Measurements from ENCODE around the gene STARD9. TPM values are rescaled to one million over a fixed set of nuclear protein-coding genes. Genes with fewer than 3 reads are reported as not detected.
A peak's percentile ranks its signal among the peaks of the same experiment; 100 is the strongest.
"Not testable (repeated sequence)": the region's sequence is repeated elsewhere in the genome, so short reads cannot be mapped to it uniquely, and the experiment has no call there.

Gene STARD9
- total and polyA plus RNA-seq, 8 donors, result 1.4 to 45.7 (median 11.8) TPM

GRCh38 chr15:42593143-42593542, 17.7 kb downstream of the STARD9 start:
- H3K36me3 ChIP-seq, result peaks cover 0 to 9% (median 0%) of the 10 kb centered on the region in 4 donors
- no peaks in the 10 kb centered on the region for H3K27me3 ChIP-seq
- 58 to 74% (median 68%) methylated on average over 4 of the region's 4 CpGs for WGBS, 5 donors
- H3K9me3 ChIP-seq, result no peaks in the 10 kb centered on the region
- peak in 1 of 2 donors; percentile 62 for DNase-seq
- peaks cover 0 to 52% (median 28%) of the 10 kb centered on the region in 4 donors for H3K4me1 ChIP-seq
- peak overlapping the region; percentile 22 to 73 (median 66) for H3K27ac ChIP-seq
- TF ChIP-seq EP300 (IDR thresholded peaks at IDR 0.05) (no peak), CTCF (IDR thresholded peaks at IDR 0.05) (no peak), POLR2A (IDR thresholded peaks at IDR 0.05) (no peak), POLR2AphosphoS5 (IDR thresholded peaks at IDR 0.05) (peak in 1 of 3 donors; percentile 32)
- intact Hi-C loops (cut with DNase I; ENCODE audit: low total_unique reads), result no loop called here
- H3K4me3 ChIP-seq, result peak overlapping the region in 1 of 4 donors; percentile 8

- peaks cover 0 to 48% (median 28%) of the 10 kb centered on the region in 4 donors for H3K4me1 ChIP-seq
- H3K27me3 ChIP-seq, result no peaks in the 10 kb centered on the region
- no peak for DNase-seq
- intact Hi-C loops (cut with DNase I; ENCODE audit: low total_unique reads), result no loop called here
- peaks cover 0 to 9% (median 0%) of the 10 kb centered on the region in 4 donors for H3K36me3 ChIP-seq
- no peak overlapping the region for H3K4me3 ChIP-seq
- TF ChIP-seq POLR2A (IDR thresholded peaks at IDR 0.05) (no peak), EP300 (IDR thresholded peaks at IDR 0.05) (no peak), CTCF (IDR thresholded peaks at IDR 0.05) (no peak), POLR2AphosphoS5 (IDR thresholded peaks at IDR 0.05) (no peak)
- no peaks in the 10 kb centered on the region for H3K9me3 ChIP-seq
- 63 to 84% (median 70%) methylated on average over 5 of the region's 5 CpGs for whole genome bisulfite sequencing, 5 donors
- H3K27ac ChIP-seq, result peak overlapping the region in 4 of 5 donors; percentile 31 to 73 (median 69)
Measured at GRCh38 chr15:42594095-42594494, 18.7 kb downstream of the STARD9 start.

GRCh38 chr15:42595626-42596240, 20.3 kb downstream of the STARD9 start:
- intact Hi-C loops (cut with DNase I; ENCODE audit: low total_unique reads), result no loop called here
- Histone ChIP-seq H3K4me1 (peaks cover 0 to 48% (median 28%) of the 10 kb centered on the region in 4 donors), H3K27ac (peak overlapping the region in 3 of 5 donors; percentile 7 to 48 (median 44)), H3K4me3 (no peak overlapping the region), H3K36me3 (peaks cover 0 to 1% (median 0%) of the 10 kb centered on the region in 4 donors), H3K9me3 (no peaks in the 10 kb centered on the region), H3K27me3 (no peaks in the 10 kb centered on the region)
- DNase-seq, result peak in 1 of 2 donors; percentile 91
- 42 to 72% (median 57%) methylated on average over 4 of the region's 4 CpGs for WGBS, 5 donors
- no peak for TF ChIP-seq POLR2A (IDR thresholded peaks at IDR 0.05)
- TF ChIP-seq EP300 (IDR thresholded peaks at IDR 0.05), result no peak
- no peak for TF ChIP-seq CTCF (IDR thresholded peaks at IDR 0.05)
- no peak for TF ChIP-seq POLR2AphosphoS5 (IDR thresholded peaks at IDR 0.05)

- H3K9me3 ChIP-seq; H3K4me3 ChIP-seq; intact Hi-C loops (cut with DNase I; ENCODE audit: low total_unique reads); H3K27me3 ChIP-seq; H3K36me3 ChIP-seq; DNase-seq; H3K27ac ChIP-seq: not testable (repeated sequence)
- peaks cover 11 to 42% (median 20%) of the 10 kb centered on the region in 4 donors for H3K4me1 ChIP-seq
- 92 to 99% (median 96%) methylated on average over 26 to 30 of the region's 30 CpGs for WGBS, 5 donors
Measured at GRCh38 chr15:42601316-42601715, 25.9 kb downstream of the STARD9 start.

- no peak for DNase-seq
- H3K9me3 ChIP-seq, result no peaks in the 10 kb centered on the region
- intact Hi-C loops (cut with DNase I; ENCODE audit: low total_unique reads), result no loop called here
- H3K4me1 ChIP-seq, result peaks cover 11 to 37% (median 15%) of the 10 kb centered on the region in 4 donors
- TF ChIP-seq POLR2A (IDR thresholded peaks at IDR 0.05) (no peak), POLR2AphosphoS5 (IDR thresholded peaks at IDR 0.05) (no peak), CTCF (IDR thresholded peaks at IDR 0.05) (no peak), EP300 (IDR thresholded peaks at IDR 0.05) (no peak)
- no peak overlapping the region for H3K27ac ChIP-seq
- H3K36me3 ChIP-seq, result no peaks in the 10 kb centered on the region
- 69 to 78% (median 77%) methylated on average over 3 of the region's 3 CpGs for WGBS, 5 donors
- H3K4me3 ChIP-seq, result no peak overlapping the region
- H3K27me3 ChIP-seq, result no peaks in the 10 kb centered on the region
Measured at GRCh38 chr15:42602501-42602900, 27.1 kb downstream of the STARD9 start.
